Neural progenitor cell (in vitro differentiated cells): ENCODE data around the gene TMEM120B. TPM values are rescaled to one million over a fixed set of nuclear protein-coding genes. Genes with fewer than 3 reads are reported as not detected.
"Not testable (repeated sequence)": the region's sequence is repeated elsewhere in the genome, so short reads cannot be mapped to it uniquely, and the experiment has no call there.

Source experiments
- DNase-seq: peaks from one replicate; pipeline ENCODE4 v3.0.0-alpha.2; 2016; ENCODE audit warnings: low spot score
- H2AFZ ChIP-seq: fragments of 200-600 bp; sonication (generic); replicated peaks from 2 replicates; pipeline ENCODE4 v1.6.1; 2016; ENCODE audit warnings: antibody characterized with exemption
- H3F3A ChIP-seq: fragments of 200-600 bp; sonication (generic); 2 replicates; pipeline ENCODE4 v1.6.1; 2016; ENCODE audit warnings: antibody characterized with exemption, low read depth
- H3K27ac ChIP-seq: fragments of 200-600 bp; sonication (generic); 2 replicates; pipeline ENCODE4 v1.5.1; 2016; ENCODE audit warnings: mild to moderate bottlenecking
- H3K27me3 ChIP-seq: fragments of 200-600 bp; sonication (generic); 2 replicates; pipeline ENCODE4 v1.6.1; 2016; ENCODE audit warnings: mild to moderate bottlenecking, moderate library complexity
- H3K36me3 ChIP-seq: fragments of 200-600 bp; sonication (generic); 2 replicates; pipeline ENCODE4 v1.5.1; 2016
- H3K4me1 ChIP-seq: fragments of 200-600 bp; sonication (generic); 2 replicates; pipeline ENCODE4 v1.6.1; 2016; ENCODE audit warnings: mixed run types
- H3K4me2 ChIP-seq: fragments of 200-600 bp; sonication (generic); 2 replicates; pipeline ENCODE4 v1.6.1; 2016
- H3K4me3 ChIP-seq: fragments of 200-600 bp; sonication (generic); 2 replicates; pipeline ENCODE4 v1.5.1; 2016
- H3K79me2 ChIP-seq: fragments of 200-600 bp; sonication (generic); 2 replicates; pipeline ENCODE4 v1.6.1; 2016; ENCODE audit warnings: low read depth
- H3K9ac ChIP-seq: fragments of 200-600 bp; sonication (generic); 2 replicates; pipeline ENCODE4 v1.6.1; 2016
- H3K9me3 ChIP-seq: fragments of 200-600 bp; sonication (generic); 2 replicates; pipeline ENCODE4 v1.5.1; 2016; ENCODE audit warnings: low read depth
- H4K20me1 ChIP-seq: fragments of 200-600 bp; sonication (generic); 2 replicates; pipeline ENCODE4 v1.6.1; 2016; ENCODE audit warnings: low read depth
- H3K27ac Mint-ChIP-seq: 3 replicates; pipeline ENCODE4 v1.8.0; 2021; ENCODE audit warnings: mixed read lengths
- H3K27me3 Mint-ChIP-seq: 2 replicates; pipeline ENCODE4 v1.8.0; 2022; ENCODE audit warnings: low read depth, mild to moderate bottlenecking, inconsistent platforms, moderate library complexity, mixed read lengths; ENCODE audit not compliant: insufficient read depth
- H3K36me3 Mint-ChIP-seq: 3 replicates; pipeline ENCODE4 v1.8.0; 2021; ENCODE audit warnings: mixed read lengths
- H3K4me1 Mint-ChIP-seq: 3 replicates; pipeline ENCODE4 v1.8.0; 2021; ENCODE audit warnings: mixed read lengths
- H3K4me3 Mint-ChIP-seq: 3 replicates; pipeline ENCODE4 v1.8.0; 2021; ENCODE audit warnings: mild to moderate bottlenecking, moderate library complexity, mixed read lengths
- H3K9me3 Mint-ChIP-seq: 3 replicates; pipeline ENCODE4 v1.8.0; 2020; ENCODE audit warnings: mixed read lengths
- EZH2 ChIP-seq: fragments of 200-600 bp; sonication (generic); IDR thresholded peaks from 2 replicates; pipeline ENCODE4 v1.6.1; 2017; ENCODE audit warnings: antibody characterized with exemption, mild to moderate bottlenecking, moderate library complexity
- EZH2phosphoT487 ChIP-seq: fragments of 200-600 bp; sonication (generic); IDR thresholded peaks from 2 replicates; pipeline ENCODE4 v1.6.1; 2017; ENCODE audit warnings: antibody characterized with exemption
- total RNA-seq: library from RNA; depleted of rRNA; stranded (reverse); fragments of >200 nt; gene quantifications from 2 replicates; pipeline ENCODE4 v1.2.3, GENCODE V29; 2015; ENCODE audit warnings: low replicate concordance
- TF ChIP-seq, protein P1 (sequence below): fragments of 200-600 bp; sonication (generic); IDR thresholded peaks from 2 replicates; pipeline ENCODE4 v1.5.1; 2017; ENCODE audit warnings: antibody characterized with exemption, mild to moderate bottlenecking

Gene TMEM120B
- total RNA-seq, 1 donor from 2014 or later: 4.7 TPM

- H3K36me3 Mint-ChIP-seq: no peaks in the 10 kb centered on the region
- no peak overlapping the region for H3K27ac Mint-ChIP-seq
- peaks cover 17% of the 10 kb centered on the region for H3F3A ChIP-seq
- no peak overlapping the region for H3K4me3 ChIP-seq
- no peaks in the 10 kb centered on the region for H3K79me2 ChIP-seq
- H3K4me2 ChIP-seq: no peak overlapping the region
- H3K27ac ChIP-seq: no peak overlapping the region
- peaks cover 2% of the 10 kb centered on the region for H3K4me1 ChIP-seq
- peaks cover 6% of the 10 kb centered on the region for H3K9me3 Mint-ChIP-seq
- TF ChIP-seq EZH2 (no peak), EZH2phosphoT487 (no peak)
- TF ChIP-seq, protein P1, sequence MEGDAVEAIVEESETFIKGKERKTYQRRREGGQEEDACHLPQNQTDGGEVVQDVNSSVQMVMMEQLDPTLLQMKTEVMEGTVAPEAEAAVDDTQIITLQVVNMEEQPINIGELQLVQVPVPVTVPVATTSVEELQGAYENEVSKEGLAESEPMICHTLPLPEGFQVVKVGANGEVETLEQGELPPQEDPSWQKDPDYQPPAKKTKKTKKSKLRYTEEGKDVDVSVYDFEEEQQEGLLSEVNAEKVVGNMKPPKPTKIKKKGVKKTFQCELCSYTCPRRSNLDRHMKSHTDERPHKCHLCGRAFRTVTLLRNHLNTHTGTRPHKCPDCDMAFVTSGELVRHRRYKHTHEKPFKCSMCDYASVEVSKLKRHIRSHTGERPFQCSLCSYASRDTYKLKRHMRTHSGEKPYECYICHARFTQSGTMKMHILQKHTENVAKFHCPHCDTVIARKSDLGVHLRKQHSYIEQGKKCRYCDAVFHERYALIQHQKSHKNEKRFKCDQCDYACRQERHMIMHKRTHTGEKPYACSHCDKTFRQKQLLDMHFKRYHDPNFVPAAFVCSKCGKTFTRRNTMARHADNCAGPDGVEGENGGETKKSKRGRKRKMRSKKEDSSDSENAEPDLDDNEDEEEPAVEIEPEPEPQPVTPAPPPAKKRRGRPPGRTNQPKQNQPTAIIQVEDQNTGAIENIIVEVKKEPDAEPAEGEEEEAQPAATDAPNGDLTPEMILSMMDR: no peak
- no peaks in the 10 kb centered on the region for H3K9me3 ChIP-seq
- no peaks in the 10 kb centered on the region for H3K27me3 Mint-ChIP-seq
- peaks cover 14% of the 10 kb centered on the region for H3K4me1 Mint-ChIP-seq
- no peak overlapping the region for H3K9ac ChIP-seq
- no peaks in the 10 kb centered on the region for H3K36me3 ChIP-seq
- DNase-seq: no peak
- no peaks in the 10 kb centered on the region for H3K27me3 ChIP-seq
- no peak overlapping the region for H2AFZ ChIP-seq
- H4K20me1 ChIP-seq: no peaks in the 10 kb centered on the region
- no peak overlapping the region for H3K4me3 Mint-ChIP-seq
Measured at GRCh38 chr12:121705514-121705913, 7.0 kb upstream of the TMEM120B start.

GRCh38 chr12:121708313-121709063, 4.1 kb upstream of the TMEM120B start:
- Histone ChIP-seq H3K9ac (no peak overlapping the region), H3K4me1 (peaks cover 11% of the 10 kb centered on the region), H3K79me2 (peaks cover 8% of the 10 kb centered on the region), H3K4me2 (no peak overlapping the region), H3K27ac (no peak overlapping the region), H3K9me3 (no peaks in the 10 kb centered on the region), H4K20me1 (peaks cover 2% of the 10 kb centered on the region), H2AFZ (no peak overlapping the region), H3K36me3 (no peaks in the 10 kb centered on the region), H3K27me3 (no peaks in the 10 kb centered on the region), H3K4me3 (no peak overlapping the region), H3F3A (peaks cover 28% of the 10 kb centered on the region)
- Mint-ChIP-seq H3K4me3 (peak overlapping the region; percentile 38), H3K4me1 (peaks cover 29% of the 10 kb centered on the region), H3K9me3 (peaks cover 6% of the 10 kb centered on the region), H3K36me3 (no peaks in the 10 kb centered on the region), H3K27me3 (peaks cover 4% of the 10 kb centered on the region), H3K27ac (peak overlapping the region; percentile 83)
- DNase-seq: no peak
- TF ChIP-seq EZH2phosphoT487: no peak
- TF ChIP-seq EZH2: no peak
- TF ChIP-seq, protein P1: no peak

- H3K9me3 ChIP-seq, DNase-seq, H4K20me1 ChIP-seq, H3K4me2 ChIP-seq, H3K9ac ChIP-seq, H2AFZ ChIP-seq, H3K9me3 Mint-ChIP-seq, H3K27me3 Mint-ChIP-seq, H3K36me3 Mint-ChIP-seq, H3K27ac ChIP-seq, H3K36me3 ChIP-seq, H3K27me3 ChIP-seq, H3K4me3 ChIP-seq: not testable (repeated sequence)
- H3K4me3 Mint-ChIP-seq: peak overlapping the region; percentile 38
- H3K4me1 Mint-ChIP-seq: peaks cover 34% of the 10 kb centered on the region
- H3K27ac Mint-ChIP-seq: peak overlapping the region; percentile 83
- Histone ChIP-seq H3K79me2 (peaks cover 14% of the 10 kb centered on the region), H3K4me1 (peaks cover 11% of the 10 kb centered on the region), H3F3A (peaks cover 28% of the 10 kb centered on the region)
Measured at GRCh38 chr12:121709064-121709424, 3.5 kb upstream of the TMEM120B start.

GRCh38 chr12:121709478-121709961, 3.0 kb upstream of the TMEM120B start:
- H2AFZ ChIP-seq: no peak overlapping the region
- Mint-ChIP-seq H3K27me3 (peaks cover 6% of the 10 kb centered on the region), H3K4me3 (no peak overlapping the region), H3K9me3 (peaks cover 4% of the 10 kb centered on the region), H3K4me1 (peaks cover 34% of the 10 kb centered on the region), H3K27ac (no peak overlapping the region), H3K36me3 (no peaks in the 10 kb centered on the region)
- no peak overlapping the region for H3K4me2 ChIP-seq
- no peaks in the 10 kb centered on the region for H3K36me3 ChIP-seq
- peak overlapping the region; percentile 64 for H3K27ac ChIP-seq
- H3K9me3 ChIP-seq: no peaks in the 10 kb centered on the region
- TF ChIP-seq EZH2: no peak
- TF ChIP-seq, protein P1: no peak
- no peak for TF ChIP-seq EZH2phosphoT487
- no peak for DNase-seq
- peaks cover 9% of the 10 kb centered on the region for H4K20me1 ChIP-seq
- peaks cover 11% of the 10 kb centered on the region for H3K4me1 ChIP-seq
- peaks cover 28% of the 10 kb centered on the region for H3F3A ChIP-seq
- H3K4me3 ChIP-seq: no peak overlapping the region
- H3K79me2 ChIP-seq: peaks cover 17% of the 10 kb centered on the region
- no peak overlapping the region for H3K9ac ChIP-seq
- no peaks in the 10 kb centered on the region for H3K27me3 ChIP-seq
